ENCODE results near the gene NMBR. TPM values are rescaled to one million over a fixed set of nuclear protein-coding genes. Genes with fewer than 3 reads are reported as not detected.
A peak's percentile ranks its signal among the peaks of the same experiment; 100 is the strongest.
"Not testable (repeated sequence)": the region's sequence is repeated elsewhere in the genome, so short reads cannot be mapped to it uniquely, and the experiment has no call there.

Gene NMBR
- total RNA-seq, 2 donors from 2014 or later = 0.33 TPM; not detected in 1

DNA sequence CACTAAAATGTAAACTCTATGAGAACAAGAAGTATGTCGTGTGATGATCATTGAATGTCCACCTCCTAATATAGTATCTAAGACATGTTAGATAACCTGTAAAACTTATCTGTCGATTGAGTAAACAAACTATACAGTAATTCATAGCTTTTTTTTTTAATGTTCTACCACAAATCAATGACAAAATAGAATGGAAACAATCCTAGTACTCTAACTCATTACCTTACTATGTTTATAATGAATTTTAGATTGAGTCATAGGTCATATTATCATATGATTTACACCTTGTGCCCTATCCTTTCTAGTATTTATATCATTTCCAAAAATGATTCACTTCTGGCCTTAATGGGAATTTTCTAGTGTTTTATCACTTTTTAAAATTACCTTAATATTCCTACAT is 6.3 kb upstream of the NMBR start:
- TF ChIP-seq, protein P1, sequence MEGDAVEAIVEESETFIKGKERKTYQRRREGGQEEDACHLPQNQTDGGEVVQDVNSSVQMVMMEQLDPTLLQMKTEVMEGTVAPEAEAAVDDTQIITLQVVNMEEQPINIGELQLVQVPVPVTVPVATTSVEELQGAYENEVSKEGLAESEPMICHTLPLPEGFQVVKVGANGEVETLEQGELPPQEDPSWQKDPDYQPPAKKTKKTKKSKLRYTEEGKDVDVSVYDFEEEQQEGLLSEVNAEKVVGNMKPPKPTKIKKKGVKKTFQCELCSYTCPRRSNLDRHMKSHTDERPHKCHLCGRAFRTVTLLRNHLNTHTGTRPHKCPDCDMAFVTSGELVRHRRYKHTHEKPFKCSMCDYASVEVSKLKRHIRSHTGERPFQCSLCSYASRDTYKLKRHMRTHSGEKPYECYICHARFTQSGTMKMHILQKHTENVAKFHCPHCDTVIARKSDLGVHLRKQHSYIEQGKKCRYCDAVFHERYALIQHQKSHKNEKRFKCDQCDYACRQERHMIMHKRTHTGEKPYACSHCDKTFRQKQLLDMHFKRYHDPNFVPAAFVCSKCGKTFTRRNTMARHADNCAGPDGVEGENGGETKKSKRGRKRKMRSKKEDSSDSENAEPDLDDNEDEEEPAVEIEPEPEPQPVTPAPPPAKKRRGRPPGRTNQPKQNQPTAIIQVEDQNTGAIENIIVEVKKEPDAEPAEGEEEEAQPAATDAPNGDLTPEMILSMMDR (conservative IDR thresholded peaks at IDR 0.05) = no peak
- no peaks in the 10 kb centered on the region for H3K27me3 ChIP-seq (ENCODE audit: control insufficient read depth, insufficient read depth, low read length, poor library complexity, severe bottlenecking)
- no peaks in the 10 kb centered on the region for H3K9me3 Mint-ChIP-seq
- H3K9me3 ChIP-seq (ENCODE audit: control insufficient read depth, low read length) = no peaks in the 10 kb centered on the region
- H3K36me3 Mint-ChIP-seq (ENCODE audit: low read depth) = peaks cover 9% of the 10 kb centered on the region
- H3K9ac ChIP-seq (ENCODE audit: extremely low read depth, low read length, poor library complexity, severe bottlenecking) = no peak overlapping the region
- no peaks in the 10 kb centered on the region for H3K36me3 ChIP-seq (ENCODE audit: control insufficient read depth, insufficient read depth, low read length)
- 80% methylated on average over 2 of the region's 2 CpGs; no CpG with 5 or more reads in 1 of the 2 experiments for WGBS, 2 experiments (ENCODE audit: insufficient coverage in 1 of 2, insufficient read length in 1 of 2)
- H3K27me3 Mint-ChIP-seq (ENCODE audit: insufficient read depth) = no peaks in the 10 kb centered on the region
- no peak overlapping the region for H3K4me3 Mint-ChIP-seq
- H3K27ac ChIP-seq (ENCODE audit: low read depth, low read length) = no peak overlapping the region
- H3K4me1 Mint-ChIP-seq = peaks cover 27% of the 10 kb centered on the region
- no peaks in the 10 kb centered on the region for H3K4me1 ChIP-seq (ENCODE audit: control insufficient read depth, insufficient read depth, low read length)
- no peak overlapping the region for H3K4me3 ChIP-seq (ENCODE audit: low read length)
- no peak for DNase-seq
- H3K27ac Mint-ChIP-seq = peak overlapping the region; percentile 24

DNA sequence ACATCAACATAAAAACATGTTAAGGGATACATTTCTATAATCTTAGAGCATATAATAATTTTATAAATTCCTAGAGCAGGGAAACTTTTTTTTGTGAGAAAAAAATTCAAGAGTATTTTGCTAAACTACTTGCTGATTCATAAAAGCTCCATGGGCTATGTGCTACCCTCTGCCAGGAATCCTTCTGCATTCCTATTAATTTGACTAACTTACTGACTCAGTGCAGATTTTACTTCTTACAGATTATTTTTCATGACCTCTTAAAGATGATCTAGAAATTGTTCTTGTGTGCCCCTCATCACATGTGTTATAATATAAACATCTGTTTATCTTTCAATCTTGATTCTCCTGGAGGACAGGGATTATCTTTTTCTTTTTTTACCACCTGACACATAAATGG is 5.8 kb upstream of the NMBR start:
- Histone ChIP-seq H3K4me3 (ENCODE audit: low read length) (no peak overlapping the region), H3K27ac (ENCODE audit: low read depth, low read length) (no peak overlapping the region), H3K27me3 (ENCODE audit: control insufficient read depth, insufficient read depth, low read length, poor library complexity, severe bottlenecking) (no peaks in the 10 kb centered on the region), H3K4me1 (ENCODE audit: control insufficient read depth, insufficient read depth, low read length) (no peaks in the 10 kb centered on the region), H3K36me3 (ENCODE audit: control insufficient read depth, insufficient read depth, low read length) (no peaks in the 10 kb centered on the region), H3K9ac (ENCODE audit: extremely low read depth, low read length, poor library complexity, severe bottlenecking) (no peak overlapping the region), H3K9me3 (ENCODE audit: control insufficient read depth, low read length) (no peaks in the 10 kb centered on the region)
- peak overlapping the region; percentile 24 for H3K27ac Mint-ChIP-seq
- H3K4me3 Mint-ChIP-seq = no peak overlapping the region
- H3K36me3 Mint-ChIP-seq (ENCODE audit: low read depth) = peaks cover 9% of the 10 kb centered on the region
- H3K27me3 Mint-ChIP-seq (ENCODE audit: insufficient read depth) = no peaks in the 10 kb centered on the region
- H3K9me3 Mint-ChIP-seq = no peaks in the 10 kb centered on the region
- peaks cover 31% of the 10 kb centered on the region for H3K4me1 Mint-ChIP-seq
- TF ChIP-seq, protein P1 (conservative IDR thresholded peaks at IDR 0.05) = no peak
- DNase-seq = no peak

DNA sequence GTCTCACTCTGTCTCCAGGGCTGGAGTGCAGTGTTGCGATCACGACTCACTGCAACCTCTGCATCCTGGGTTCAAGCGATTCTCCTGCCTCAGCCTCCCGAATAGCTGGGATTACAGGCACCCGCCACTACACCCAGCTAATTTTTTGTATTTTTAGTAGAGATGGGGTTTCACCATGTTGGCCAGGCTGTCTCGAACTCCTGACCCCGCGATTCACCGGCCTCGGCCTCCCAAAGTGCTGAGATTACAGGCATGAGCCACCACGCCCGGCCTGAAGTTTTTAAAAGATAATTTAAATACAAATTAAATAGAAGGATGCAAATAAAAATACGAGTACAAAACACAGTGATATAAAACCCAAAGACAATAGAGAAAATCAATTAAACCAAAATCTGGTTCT is 5.4 kb downstream of the NMBR start:
- DNase-seq; H3K4me1 ChIP-seq (ENCODE audit: control insufficient read depth, insufficient read depth, low read length); H3K36me3 ChIP-seq (ENCODE audit: control insufficient read depth, insufficient read depth, low read length); H3K4me1 Mint-ChIP-seq; H3K9ac ChIP-seq (ENCODE audit: extremely low read depth, low read length, poor library complexity, severe bottlenecking); H3K27me3 Mint-ChIP-seq (ENCODE audit: insufficient read depth); H3K4me3 Mint-ChIP-seq; H3K9me3 Mint-ChIP-seq; H3K27ac Mint-ChIP-seq; H3K4me3 ChIP-seq (ENCODE audit: low read length); H3K9me3 ChIP-seq (ENCODE audit: control insufficient read depth, low read length); H3K27ac ChIP-seq (ENCODE audit: low read depth, low read length); H3K36me3 Mint-ChIP-seq (ENCODE audit: low read depth); H3K27me3 ChIP-seq (ENCODE audit: control insufficient read depth, insufficient read depth, low read length, poor library complexity, severe bottlenecking): not testable (repeated sequence)
- whole genome bisulfite sequencing, 2 experiments (ENCODE audit: insufficient coverage in 1 of 2, insufficient read length in 1 of 2) = 93 to 100% methylated on average over 8 to 10 of the region's 13 CpGs

DNA sequence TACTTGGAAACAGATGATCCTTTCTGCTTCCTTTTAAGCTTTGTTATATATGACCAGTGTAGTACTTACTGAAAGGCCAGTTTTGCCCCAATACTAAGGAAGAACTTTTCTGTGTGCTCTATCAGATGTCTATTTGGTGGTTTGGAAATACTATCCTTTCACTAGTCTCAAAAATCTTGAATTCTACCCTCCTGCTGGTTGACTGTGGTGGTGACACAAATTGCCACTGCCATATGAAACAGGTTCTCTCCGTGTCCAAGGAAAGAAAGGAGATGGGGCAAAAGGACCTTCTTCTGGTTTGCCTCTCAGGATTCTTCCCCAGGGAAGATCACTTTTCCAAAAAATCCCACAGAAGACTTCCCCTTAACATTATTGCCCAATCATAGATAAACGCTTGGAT is 8.0 kb downstream of the NMBR start:
- no peak overlapping the region for H3K4me3 Mint-ChIP-seq
- TF ChIP-seq, protein P1 (conservative IDR thresholded peaks at IDR 0.05) = peak; percentile 54
- Histone ChIP-seq H3K4me1 (ENCODE audit: control insufficient read depth, insufficient read depth, low read length) (no peaks in the 10 kb centered on the region), H3K27ac (ENCODE audit: low read depth, low read length) (no peak overlapping the region), H3K27me3 (ENCODE audit: control insufficient read depth, insufficient read depth, low read length, poor library complexity, severe bottlenecking) (no peaks in the 10 kb centered on the region), H3K9me3 (ENCODE audit: control insufficient read depth, low read length) (no peaks in the 10 kb centered on the region), H3K4me3 (ENCODE audit: low read length) (no peak overlapping the region), H3K36me3 (ENCODE audit: control insufficient read depth, insufficient read depth, low read length) (no peaks in the 10 kb centered on the region), H3K9ac (ENCODE audit: extremely low read depth, low read length, poor library complexity, severe bottlenecking) (no peak overlapping the region)
- H3K4me1 Mint-ChIP-seq = no peaks in the 10 kb centered on the region
- DNase-seq = no peak
- 65 to 100% methylated on average over 1 to 2 of the region's 2 CpGs for WGBS, 2 experiments (ENCODE audit: insufficient coverage in 1 of 2, insufficient read length in 1 of 2)
- H3K36me3 Mint-ChIP-seq (ENCODE audit: low read depth) = no peaks in the 10 kb centered on the region
- H3K27ac Mint-ChIP-seq = no peak overlapping the region
- H3K9me3 Mint-ChIP-seq = no peaks in the 10 kb centered on the region
- no peaks in the 10 kb centered on the region for H3K27me3 Mint-ChIP-seq (ENCODE audit: insufficient read depth)
